Activated T-helper 1 cell treated with anti-CD3 and anti-CD28 coated beads, Interleukin-12 subunit alpha, Interleukin-12 subunit beta, Interleukin-2, Interleukin-4 antibody, amounts not matched to agents 30 ng/mL and 10 ng/mL and 1 ng/mL, durations not matched to agents 14 hours and 24 hours and 36 hours (primary cell): ENCODE data around the gene SUSD6. TPM values are rescaled to one million over a fixed set of nuclear protein-coding genes. Genes with fewer than 3 reads are reported as not detected.

ENCODE experiments used
- DNase-seq: peaks from one replicate; pipeline ENCODE4 v3.0.0; 2021; ENCODE audit warnings: low spot score
- H3K27ac Mint-ChIP-seq: one replicate; pipeline ENCODE4 v1.8.0; 2021; ENCODE audit warnings: mild to moderate bottlenecking, mixed read lengths
- H3K27me3 Mint-ChIP-seq: one replicate; pipeline ENCODE4 v1.8.0; 2022; ENCODE audit warnings: mild to moderate bottlenecking, moderate library complexity, mixed read lengths; ENCODE audit not compliant: insufficient read depth
- H3K36me3 Mint-ChIP-seq: one replicate; pipeline ENCODE4 v1.8.0; 2021; ENCODE audit warnings: low read depth, mixed read lengths
- H3K4me1 Mint-ChIP-seq: one replicate; pipeline ENCODE4 v1.8.0; 2021; ENCODE audit warnings: low read depth, mixed read lengths
- H3K4me3 Mint-ChIP-seq: one replicate; pipeline ENCODE4 v1.8.0; 2021; ENCODE audit warnings: mild to moderate bottlenecking, moderate library complexity, mixed read lengths
- H3K9me3 Mint-ChIP-seq: one replicate; pipeline ENCODE4 v1.8.0; 2021; ENCODE audit warnings: mixed read lengths
- intact Hi-C: fragments of 100-400 bp; cut with micrococcal nuclease; formaldehyde crosslinking; loops from one replicate; pipeline ENCODE4 v1.15.1; 2024
- total RNA-seq: library from RNA; stranded (reverse); gene quantifications from 2 replicates; pipeline ENCODE4 v1.2.3, GENCODE V29; 2022

The SUSD6 gene
- total RNA-seq, 1 donor from 2014 or later, result 94.3 TPM

- DNase-seq, result no peak
These were observed 37.4 kb downstream of the SUSD6 start for GRCh38 chr14:69648480-69649451.

GRCh38 chr14:69650948-69651369, 39.6 kb downstream of the SUSD6 start:
- peaks cover 36% of the 10 kb centered on the region for H3K36me3 Mint-ChIP-seq
- no peak for DNase-seq
- peak overlapping the region; percentile 82 for H3K27ac Mint-ChIP-seq
- no peaks in the 10 kb centered on the region for H3K9me3 Mint-ChIP-seq
- peak overlapping the region; percentile 37 for H3K4me3 Mint-ChIP-seq
- H3K4me1 Mint-ChIP-seq, result peaks cover 88% of the 10 kb centered on the region
- intact Hi-C loops, result no loop called here
- no peaks in the 10 kb centered on the region for H3K27me3 Mint-ChIP-seq

More at GRCh38 chr14:69648480-69649451, 37.4 kb downstream of the SUSD6 start:
- H3K4me3 Mint-ChIP-seq, result peak overlapping the region; percentile 35
- H3K9me3 Mint-ChIP-seq, result no peaks in the 10 kb centered on the region
- H3K36me3 Mint-ChIP-seq, result peaks cover 33% of the 10 kb centered on the region
- peaks cover 92% of the 10 kb centered on the region for H3K4me1 Mint-ChIP-seq
- no peaks in the 10 kb centered on the region for H3K27me3 Mint-ChIP-seq
- H3K27ac Mint-ChIP-seq, result peak overlapping the region; percentile 65
- intact Hi-C loops, result loop anchor here (1.0 kb wide), 1 partner anchor 12 kb away; no protein-coding TSS in a partner anchor

GRCh38 chr14:69651664-69652063, 40.3 kb downstream of the SUSD6 start:
- Mint-ChIP-seq H3K4me3 (peak overlapping the region; percentile 37), H3K36me3 (peaks cover 32% of the 10 kb centered on the region), H3K27ac (peak overlapping the region; percentile 82), H3K4me1 (peaks cover 88% of the 10 kb centered on the region), H3K9me3 (no peaks in the 10 kb centered on the region), H3K27me3 (no peaks in the 10 kb centered on the region)
- intact Hi-C loops, result no loop called here
- no peak for DNase-seq

- DNase-seq, result no peak
- peak overlapping the region; percentile 82 for H3K27ac Mint-ChIP-seq
These were observed 41.7 kb downstream of the SUSD6 start for GRCh38 chr14:69652942-69653684.

GRCh38 chr14:69654116-69654515, 42.7 kb downstream of the SUSD6 start:
- H3K4me1 Mint-ChIP-seq, result peaks cover 82% of the 10 kb centered on the region
- intact Hi-C loops, result no loop called here
- no peak for DNase-seq
- H3K4me3 Mint-ChIP-seq, result no peak overlapping the region
- H3K36me3 Mint-ChIP-seq, result peaks cover 29% of the 10 kb centered on the region
- H3K27ac Mint-ChIP-seq, result peak overlapping the region; percentile 71
- H3K9me3 Mint-ChIP-seq, result no peaks in the 10 kb centered on the region
- H3K27me3 Mint-ChIP-seq, result no peaks in the 10 kb centered on the region

More at GRCh38 chr14:69652942-69653684, 41.7 kb downstream of the SUSD6 start:
- intact Hi-C loops, result no loop called here
- Mint-ChIP-seq H3K27me3 (no peaks in the 10 kb centered on the region), H3K4me1 (peaks cover 82% of the 10 kb centered on the region), H3K4me3 (no peak overlapping the region), H3K9me3 (no peaks in the 10 kb centered on the region), H3K36me3 (peaks cover 28% of the 10 kb centered on the region)

- Mint-ChIP-seq H3K27ac (peak overlapping the region; percentile 37), H3K4me3 (peak overlapping the region; percentile 3), H3K36me3 (peaks cover 49% of the 10 kb centered on the region), H3K4me1 (peaks cover 85% of the 10 kb centered on the region), H3K9me3 (no peaks in the 10 kb centered on the region), H3K27me3 (no peaks in the 10 kb centered on the region)
- no peak for DNase-seq
- intact Hi-C loops, result no loop called here
These were observed 46.6 kb downstream of the SUSD6 start for GRCh38 chr14:69657950-69658355.

GRCh38 chr14:69658664-69659261, 47.4 kb downstream of the SUSD6 start:
- H3K4me1 Mint-ChIP-seq, result peaks cover 85% of the 10 kb centered on the region
- no peaks in the 10 kb centered on the region for H3K27me3 Mint-ChIP-seq
- intact Hi-C loops, result no loop called here
- H3K9me3 Mint-ChIP-seq, result no peaks in the 10 kb centered on the region
- no peak for DNase-seq
- H3K27ac Mint-ChIP-seq, result peak overlapping the region; percentile 37
- no peak overlapping the region for H3K4me3 Mint-ChIP-seq
- peaks cover 46% of the 10 kb centered on the region for H3K36me3 Mint-ChIP-seq

GRCh38 chr14:69660344-69661193, 49.2 kb downstream of the SUSD6 start:
- Mint-ChIP-seq H3K27ac (peak overlapping the region; percentile 85), H3K4me1 (peaks cover 87% of the 10 kb centered on the region), H3K36me3 (peaks cover 50% of the 10 kb centered on the region), H3K27me3 (no peaks in the 10 kb centered on the region), H3K4me3 (peak overlapping the region; percentile 43), H3K9me3 (no peaks in the 10 kb centered on the region)
- DNase-seq, result no peak
- intact Hi-C loops, result loop anchor here (1.0 kb wide), 4 partner anchors 11 to 25 kb away; no protein-coding TSS in a partner anchor

GRCh38 chr14:69661194-69661537, 49.8 kb downstream of the SUSD6 start:
- no peak for DNase-seq
- H3K9me3 Mint-ChIP-seq, result no peaks in the 10 kb centered on the region
- no peaks in the 10 kb centered on the region for H3K27me3 Mint-ChIP-seq
- peaks cover 87% of the 10 kb centered on the region for H3K4me1 Mint-ChIP-seq
- intact Hi-C loops, result no loop called here
- H3K4me3 Mint-ChIP-seq, result peak overlapping the region; percentile 43
- H3K27ac Mint-ChIP-seq, result peak overlapping the region; percentile 85
- H3K36me3 Mint-ChIP-seq, result peaks cover 54% of the 10 kb centered on the region

- H3K9me3 Mint-ChIP-seq, result peaks cover 2% of the 10 kb centered on the region
These were observed 51.4 kb downstream of the SUSD6 start for GRCh38 chr14:69662636-69663299.

GRCh38 chr14:69663300-69663643, 51.9 kb downstream of the SUSD6 start:
- Mint-ChIP-seq H3K4me1 (peaks cover 96% of the 10 kb centered on the region), H3K27me3 (no peaks in the 10 kb centered on the region), H3K4me3 (no peak overlapping the region), H3K9me3 (peaks cover 4% of the 10 kb centered on the region), H3K36me3 (peaks cover 65% of the 10 kb centered on the region), H3K27ac (peak overlapping the region; percentile 40)
- intact Hi-C loops, result no loop called here
- DNase-seq, result no peak

More at GRCh38 chr14:69662636-69663299, 51.4 kb downstream of the SUSD6 start:
- Mint-ChIP-seq H3K27me3 (no peaks in the 10 kb centered on the region), H3K4me1 (peaks cover 96% of the 10 kb centered on the region), H3K4me3 (no peak overlapping the region), H3K36me3 (peaks cover 64% of the 10 kb centered on the region), H3K27ac (peak overlapping the region; percentile 69)
- intact Hi-C loops, result no loop called here
- DNase-seq, result no peak
